Activated CD8-positive, alpha-beta T cell treated with anti-CD3 and anti-CD28 coated beads, Interleukin-2, amount 10 ng/mL, durations not matched to agents 7 days and 5 days (primary cell): ENCODE results near the gene CDH13. TPM values are rescaled to one million over a fixed set of nuclear protein-coding genes. Genes with fewer than 3 reads are reported as not detected.

Experiments used
- ATAC-seq: fragments of 150-1000 bp; cut with Tn5 transposase; one replicate; pipeline ENCODE4 v1.10.0; 2021; ENCODE audit warnings: moderate library complexity
- CTCF ChIA-PET: fragments of 350-600 bp; sonication (Branson Sonifier 250); formaldehyde crosslinking; loops from one replicate; lab custom pipeline; 2021; ENCODE audit warnings: antibody characterized with exemption; lab: Charles Lee
- POLR2A ChIA-PET: fragments of 350-600 bp; sonication (Branson Sonifier 250); formaldehyde crosslinking; loops from one replicate; lab custom pipeline; 2021; ENCODE audit warnings: antibody characterized with exemption; lab: Charles Lee
- DNase-seq: peaks from one replicate; pipeline ENCODE4 v3.0.0-alpha.2; 2020
- H3K27ac Mint-ChIP-seq: one replicate; pipeline ENCODE4 v1.8.0; 2021; ENCODE audit warnings: mild to moderate bottlenecking, mixed read lengths
- H3K27me3 Mint-ChIP-seq: one replicate; pipeline ENCODE4 v1.8.0; 2021; ENCODE audit warnings: low read depth, mixed read lengths
- H3K36me3 Mint-ChIP-seq: one replicate; pipeline ENCODE4 v1.8.0; 2021; ENCODE audit warnings: low read depth, mixed read lengths
- H3K4me1 Mint-ChIP-seq: one replicate; pipeline ENCODE4 v1.8.0; 2021; ENCODE audit warnings: low read depth, mixed read lengths
- H3K4me3 Mint-ChIP-seq: one replicate; pipeline ENCODE4 v1.8.0; 2021; ENCODE audit warnings: mild to moderate bottlenecking, mixed read lengths
- H3K9me3 Mint-ChIP-seq: one replicate; pipeline ENCODE4 v1.8.0; 2022; ENCODE audit warnings: mixed read lengths; ENCODE audit not compliant: insufficient read depth
- total RNA-seq, 2 experiments: library from RNA; stranded (reverse); gene quantifications; one replicate each; pipeline ENCODE4 v1.2.3, GENCODE V29; 2021

The CDH13 gene
- total RNA-seq, 2 experiments from 2014 or later: not detected

DNA sequence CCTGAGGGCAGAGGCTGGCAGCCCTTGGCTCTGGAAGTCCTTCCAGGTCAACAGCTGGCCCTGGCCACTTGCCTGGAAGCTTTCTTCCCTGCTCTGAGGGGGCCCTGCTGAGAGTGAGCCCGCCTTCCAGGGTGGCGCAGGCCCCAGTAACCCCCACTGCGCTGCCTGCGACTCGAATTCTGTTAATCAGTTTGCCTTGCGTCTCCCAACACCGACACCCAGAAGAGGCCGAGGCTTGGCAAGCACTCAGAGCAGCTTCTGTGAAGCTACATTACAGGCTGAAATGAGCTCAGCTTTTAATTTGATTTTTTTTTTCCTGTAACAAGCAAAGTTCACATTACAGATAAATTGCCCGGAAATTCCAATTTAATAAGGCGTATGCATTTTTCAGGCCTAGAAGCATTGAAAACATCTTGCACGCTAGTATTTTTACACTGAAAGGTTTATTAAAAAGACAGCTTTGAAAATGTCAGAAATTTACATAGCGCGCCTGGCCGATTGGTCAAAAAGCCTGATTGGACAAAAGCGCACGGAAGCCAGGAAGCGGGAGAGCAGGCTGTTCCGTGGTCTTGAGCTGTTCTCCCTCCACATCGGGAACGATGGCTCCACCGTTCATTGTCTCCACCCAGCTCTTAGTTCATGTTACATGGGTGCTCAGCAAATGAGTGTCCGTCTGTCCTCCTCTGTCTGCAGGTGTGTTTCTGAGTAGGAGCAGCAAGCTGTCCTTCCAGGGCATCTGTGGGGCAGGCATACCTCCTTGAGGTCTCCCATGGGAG lies 1115.5 kb downstream of the CDH13 start:
- no peak for DNase-seq
- no peaks in the 10 kb centered on the region for H3K36me3 Mint-ChIP-seq
- no peak overlapping the region for H3K27ac Mint-ChIP-seq
- ATAC-seq: no peak
- H3K27me3 Mint-ChIP-seq: peaks cover 3% of the 10 kb centered on the region
- ChIA-PET POLR2A (no interaction called here), CTCF (no interaction called here)
- no peaks in the 10 kb centered on the region for H3K9me3 Mint-ChIP-seq
- H3K4me3 Mint-ChIP-seq: no peak overlapping the region
- H3K4me1 Mint-ChIP-seq: no peaks in the 10 kb centered on the region

DNA sequence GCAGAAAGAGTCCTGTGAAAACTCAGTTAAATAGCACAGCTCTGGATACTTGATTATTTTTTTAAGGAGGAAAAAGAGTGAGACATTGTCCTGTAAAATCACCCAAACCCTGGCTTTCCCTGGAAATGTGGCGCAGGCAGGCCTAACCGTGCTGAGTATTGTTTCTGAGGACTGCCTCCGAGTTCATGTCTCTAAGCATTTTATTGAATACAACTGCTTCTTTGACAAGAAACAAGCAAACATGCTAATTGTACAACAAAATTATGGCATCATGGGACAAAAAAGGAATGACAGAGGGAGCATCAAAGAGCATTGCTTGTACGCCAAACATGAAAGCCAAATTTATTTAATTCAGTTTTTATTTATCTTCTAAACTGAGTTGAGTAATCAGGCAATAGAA lies 1116.5 kb downstream of the CDH13 start:
- H3K9me3 Mint-ChIP-seq: no peaks in the 10 kb centered on the region
- no peak overlapping the region for H3K4me3 Mint-ChIP-seq
- no peaks in the 10 kb centered on the region for H3K36me3 Mint-ChIP-seq
- no peaks in the 10 kb centered on the region for H3K4me1 Mint-ChIP-seq
- ATAC-seq: no peak
- CTCF ChIA-PET: no interaction called here
- no peak overlapping the region for H3K27ac Mint-ChIP-seq
- no peak for DNase-seq
- POLR2A ChIA-PET: no interaction called here
- H3K27me3 Mint-ChIP-seq: peaks cover 3% of the 10 kb centered on the region

DNA sequence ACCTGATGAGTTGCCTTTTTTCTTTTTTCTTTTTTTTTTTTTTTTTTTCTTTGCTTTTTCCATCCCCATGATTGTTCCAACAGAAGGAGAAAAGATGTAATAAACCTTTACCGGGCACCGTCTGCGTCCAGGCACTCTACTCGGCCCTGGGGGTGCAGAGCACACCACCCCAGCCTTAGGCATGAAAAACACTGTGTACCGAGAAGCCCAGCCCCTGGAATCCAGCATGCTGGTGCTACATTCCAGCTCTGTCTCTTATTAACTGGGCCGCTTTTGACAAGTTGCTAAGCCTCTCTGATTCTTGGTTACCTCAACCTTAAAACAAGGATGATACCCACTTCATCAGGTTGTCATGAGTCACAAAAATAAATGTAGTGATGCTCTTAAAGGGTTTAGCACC lies 1117.0 kb downstream of the CDH13 start:
- CTCF ChIA-PET: no interaction called here
- POLR2A ChIA-PET: no interaction called here
- H3K4me3 Mint-ChIP-seq: no peak overlapping the region
- no peak overlapping the region for H3K27ac Mint-ChIP-seq
- H3K4me1 Mint-ChIP-seq: no peaks in the 10 kb centered on the region
- H3K9me3 Mint-ChIP-seq: no peaks in the 10 kb centered on the region
- DNase-seq: no peak
- peaks cover 3% of the 10 kb centered on the region for H3K27me3 Mint-ChIP-seq
- ATAC-seq: no peak
- no peaks in the 10 kb centered on the region for H3K36me3 Mint-ChIP-seq

DNA sequence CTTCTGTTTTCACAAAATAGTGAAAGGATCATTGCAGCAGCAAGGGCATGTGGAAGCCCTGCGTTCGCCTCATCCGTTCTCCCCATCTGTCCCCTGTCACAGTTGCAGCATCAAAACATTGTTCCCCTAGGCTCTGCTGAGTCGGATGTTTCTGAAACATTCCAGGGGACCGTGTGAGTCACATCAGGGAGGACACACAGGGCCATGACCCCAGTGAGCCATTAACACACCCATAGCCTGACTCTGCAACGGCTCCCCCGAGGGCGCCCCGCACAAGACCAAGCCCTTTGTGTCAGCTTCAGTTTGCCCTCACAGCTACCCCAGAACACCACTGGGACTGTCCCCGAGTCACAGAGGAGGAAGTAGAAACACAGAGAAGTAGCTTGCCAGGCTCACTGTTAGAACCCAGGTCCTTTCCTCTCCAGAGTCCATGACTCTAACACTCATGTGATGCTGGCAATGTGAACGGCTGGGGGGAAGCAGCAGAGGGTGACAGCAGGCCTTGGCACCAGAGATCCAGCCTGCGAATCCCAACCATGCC lies 1117.7 kb downstream of the CDH13 start:
- peaks cover 3% of the 10 kb centered on the region for H3K27me3 Mint-ChIP-seq
- H3K9me3 Mint-ChIP-seq: no peaks in the 10 kb centered on the region
- CTCF ChIA-PET: no interaction called here
- no peaks in the 10 kb centered on the region for H3K4me1 Mint-ChIP-seq
- POLR2A ChIA-PET: no interaction called here
- DNase-seq (no peak), ATAC-seq (no peak)
- no peak overlapping the region for H3K4me3 Mint-ChIP-seq
- no peak overlapping the region for H3K27ac Mint-ChIP-seq
- H3K36me3 Mint-ChIP-seq: no peaks in the 10 kb centered on the region

DNA sequence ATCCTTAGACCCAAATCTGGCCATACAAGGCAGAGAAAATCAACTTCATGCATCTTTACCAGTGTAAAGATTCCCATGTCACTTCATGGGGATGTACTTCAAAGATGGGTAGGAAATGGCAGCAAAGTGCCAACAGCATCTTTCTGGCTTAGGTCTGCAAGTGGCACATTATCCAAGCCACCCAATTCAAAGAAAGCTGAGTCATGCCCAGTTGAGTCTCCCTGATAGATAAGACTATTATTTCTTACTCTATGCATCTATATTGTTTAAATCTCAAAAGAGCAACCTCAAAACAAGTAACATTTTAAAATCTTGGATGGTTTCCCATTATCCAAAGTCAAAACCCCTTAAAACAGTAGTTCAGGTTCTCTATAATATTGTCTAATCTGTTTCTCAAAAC lies 1119.8 kb downstream of the CDH13 start:
- ATAC-seq (no peak), DNase-seq (no peak)
- Mint-ChIP-seq H3K27ac (no peak overlapping the region), H3K36me3 (no peaks in the 10 kb centered on the region), H3K4me1 (no peaks in the 10 kb centered on the region), H3K4me3 (no peak overlapping the region), H3K27me3 (peaks cover 2% of the 10 kb centered on the region), H3K9me3 (no peaks in the 10 kb centered on the region)
- POLR2A ChIA-PET: no interaction called here
- CTCF ChIA-PET: no interaction called here

DNA sequence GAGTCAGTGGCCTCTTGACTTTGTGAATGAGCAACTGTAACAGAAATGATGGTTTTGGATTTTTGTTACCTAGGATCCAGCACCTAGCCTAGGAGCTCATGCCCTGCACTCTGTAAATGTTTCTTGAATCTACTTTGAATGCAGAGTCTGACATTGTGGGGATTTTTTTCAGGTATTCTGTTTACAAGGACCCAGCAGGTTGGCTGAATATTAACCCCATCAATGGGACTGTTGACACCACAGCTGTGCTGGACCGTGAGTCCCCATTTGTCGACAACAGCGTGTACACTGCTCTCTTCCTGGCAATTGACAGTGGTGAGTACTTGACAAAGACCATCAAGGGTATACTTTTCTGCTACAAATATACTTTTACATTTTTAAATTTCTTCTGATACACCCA lies 1121.2 kb downstream of the CDH13 start:
- POLR2A ChIA-PET: no interaction called here
- Mint-ChIP-seq H3K36me3 (no peaks in the 10 kb centered on the region), H3K9me3 (no peaks in the 10 kb centered on the region), H3K4me1 (no peaks in the 10 kb centered on the region), H3K27ac (no peak overlapping the region), H3K4me3 (no peak overlapping the region), H3K27me3 (peaks cover 2% of the 10 kb centered on the region)
- ATAC-seq: no peak
- DNase-seq: no peak
- CTCF ChIA-PET: no interaction called here

DNA sequence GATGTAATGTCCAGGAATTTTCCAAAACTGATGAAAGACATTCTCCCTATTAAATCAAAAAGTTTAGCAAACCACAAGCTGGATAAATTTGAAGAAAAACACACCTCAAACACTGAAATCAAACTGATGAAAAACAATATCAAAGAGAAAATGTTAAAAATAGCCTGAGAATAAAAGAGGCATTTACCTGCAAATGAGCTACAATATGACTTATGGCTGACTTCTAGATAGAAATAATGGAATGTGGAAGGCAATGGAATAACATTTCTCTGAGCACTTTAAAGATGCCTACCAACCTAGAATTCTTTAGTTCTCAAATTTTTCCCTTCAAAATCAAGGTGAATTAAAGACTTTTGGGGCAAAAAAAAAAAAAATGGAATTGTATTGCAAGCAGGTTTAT lies 1128.6 kb downstream of the CDH13 start:
- Mint-ChIP-seq H3K36me3 (no peaks in the 10 kb centered on the region), H3K27me3 (peaks cover 13% of the 10 kb centered on the region), H3K4me1 (no peaks in the 10 kb centered on the region), H3K4me3 (no peak overlapping the region), H3K9me3 (peaks cover 11% of the 10 kb centered on the region), H3K27ac (no peak overlapping the region)
- ChIA-PET POLR2A (no interaction called here), CTCF (no interaction called here)
- ATAC-seq (no peak), DNase-seq (no peak)

- POLR2A ChIA-PET: no interaction called here
- Mint-ChIP-seq H3K4me1 (no peaks in the 10 kb centered on the region), H3K27ac (no peak overlapping the region), H3K4me3 (no peak overlapping the region), H3K36me3 (no peaks in the 10 kb centered on the region), H3K27me3 (peaks cover 5% of the 10 kb centered on the region), H3K9me3 (peaks cover 5% of the 10 kb centered on the region)
- no peak for ATAC-seq
- no peak for DNase-seq
- CTCF ChIA-PET: no interaction called here
These were observed 1135.6 kb downstream of the CDH13 start for GRCh38 chr16:83762141-83762991.

DNA sequence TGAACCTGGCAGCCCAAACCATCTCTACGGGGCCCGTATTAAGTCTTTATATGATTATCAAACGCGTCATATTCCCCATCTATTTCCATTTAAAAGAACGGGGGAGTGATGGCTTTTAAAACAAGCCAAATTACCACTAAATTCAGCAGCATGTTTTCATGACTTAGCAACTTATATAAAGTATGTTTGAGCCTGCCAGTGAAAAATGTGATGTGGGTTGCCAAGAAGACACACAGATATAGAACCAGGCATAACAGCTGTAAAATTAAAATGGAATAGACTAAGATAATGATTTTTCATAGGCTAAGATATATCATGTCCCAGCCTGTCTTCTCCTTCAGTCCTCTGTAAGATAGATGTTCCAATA lies 1136.2 kb downstream of the CDH13 start:
- Mint-ChIP-seq H3K36me3 (no peaks in the 10 kb centered on the region), H3K27me3 (peaks cover 5% of the 10 kb centered on the region), H3K4me1 (no peaks in the 10 kb centered on the region), H3K9me3 (peaks cover 4% of the 10 kb centered on the region), H3K27ac (no peak overlapping the region), H3K4me3 (no peak overlapping the region)
- no peak for DNase-seq
- no peak for ATAC-seq
- CTCF ChIA-PET: no interaction called here
- POLR2A ChIA-PET: no interaction called here

DNA sequence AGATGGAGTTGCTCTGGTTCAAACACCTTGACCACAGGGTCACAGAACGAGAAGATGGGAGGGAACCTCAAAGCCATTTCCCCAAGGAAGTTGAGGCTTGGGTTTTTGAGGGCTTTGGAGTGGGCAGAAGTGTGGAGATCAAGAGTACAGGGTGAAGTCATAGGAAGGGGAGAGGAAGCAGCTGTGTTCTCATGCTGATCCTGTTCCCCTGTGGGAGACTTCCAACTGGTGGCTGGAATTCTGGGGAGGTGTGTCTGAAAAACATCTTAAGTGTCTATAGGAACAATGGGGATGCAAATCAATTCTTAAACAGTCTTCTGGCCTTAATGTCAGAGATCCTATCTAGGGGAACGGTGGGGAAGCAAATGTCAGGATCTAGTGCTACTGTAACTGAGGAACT lies 1142.2 kb downstream of the CDH13 start:
- Mint-ChIP-seq H3K36me3 (no peaks in the 10 kb centered on the region), H3K9me3 (no peaks in the 10 kb centered on the region), H3K4me1 (peaks cover 11% of the 10 kb centered on the region), H3K27ac (no peak overlapping the region), H3K4me3 (no peak overlapping the region), H3K27me3 (peaks cover 3% of the 10 kb centered on the region)
- ChIA-PET CTCF (no interaction called here), POLR2A (no interaction called here)
- DNase-seq (no peak), ATAC-seq (no peak)

DNA sequence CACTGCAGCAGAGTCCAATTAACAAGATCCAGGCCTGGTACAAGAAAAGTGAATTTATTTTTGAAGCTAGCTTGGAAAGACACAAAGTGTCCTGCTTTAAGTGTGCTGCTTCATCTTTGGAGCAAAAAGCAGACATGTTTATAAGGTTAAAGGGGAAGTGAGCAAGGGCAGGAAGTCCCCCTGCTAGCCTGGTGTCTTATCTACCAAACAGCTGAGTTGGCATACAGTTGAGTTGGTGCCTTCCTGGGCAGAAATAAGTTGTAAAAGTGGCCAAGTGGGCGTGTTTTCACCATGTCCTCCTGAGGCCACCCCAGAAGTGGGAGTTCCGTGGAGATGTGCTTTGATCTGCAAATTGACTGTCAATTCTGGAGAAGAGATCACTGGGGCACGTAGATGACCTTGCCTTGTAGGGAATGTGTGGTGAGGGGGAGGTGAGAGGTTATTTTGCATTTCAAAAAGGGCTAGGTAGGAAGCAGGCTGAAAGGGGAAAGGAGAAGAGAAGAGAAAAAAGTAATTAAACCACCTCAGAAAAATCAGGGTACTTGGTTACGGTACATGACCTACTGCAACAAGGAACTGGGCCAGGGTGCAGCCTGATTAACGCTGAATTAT lies 1142.7 kb downstream of the CDH13 start:
- CTCF ChIA-PET: no interaction called here
- POLR2A ChIA-PET: no interaction called here
- no peak for ATAC-seq

More for the DNA sequence above, 1142.7 kb downstream of the CDH13 start:
- Mint-ChIP-seq H3K4me1 (peaks cover 11% of the 10 kb centered on the region), H3K27ac (no peak overlapping the region), H3K27me3 (peaks cover 3% of the 10 kb centered on the region), H3K36me3 (no peaks in the 10 kb centered on the region), H3K9me3 (no peaks in the 10 kb centered on the region), H3K4me3 (no peak overlapping the region)
- no peak for DNase-seq
